ENCODE results near the gene PTTG2.

GRCh38 chr4:37981844-37982720 is 21.9 kb downstream of the PTTG2 start:
- TF ChIP-seq, protein P1, sequence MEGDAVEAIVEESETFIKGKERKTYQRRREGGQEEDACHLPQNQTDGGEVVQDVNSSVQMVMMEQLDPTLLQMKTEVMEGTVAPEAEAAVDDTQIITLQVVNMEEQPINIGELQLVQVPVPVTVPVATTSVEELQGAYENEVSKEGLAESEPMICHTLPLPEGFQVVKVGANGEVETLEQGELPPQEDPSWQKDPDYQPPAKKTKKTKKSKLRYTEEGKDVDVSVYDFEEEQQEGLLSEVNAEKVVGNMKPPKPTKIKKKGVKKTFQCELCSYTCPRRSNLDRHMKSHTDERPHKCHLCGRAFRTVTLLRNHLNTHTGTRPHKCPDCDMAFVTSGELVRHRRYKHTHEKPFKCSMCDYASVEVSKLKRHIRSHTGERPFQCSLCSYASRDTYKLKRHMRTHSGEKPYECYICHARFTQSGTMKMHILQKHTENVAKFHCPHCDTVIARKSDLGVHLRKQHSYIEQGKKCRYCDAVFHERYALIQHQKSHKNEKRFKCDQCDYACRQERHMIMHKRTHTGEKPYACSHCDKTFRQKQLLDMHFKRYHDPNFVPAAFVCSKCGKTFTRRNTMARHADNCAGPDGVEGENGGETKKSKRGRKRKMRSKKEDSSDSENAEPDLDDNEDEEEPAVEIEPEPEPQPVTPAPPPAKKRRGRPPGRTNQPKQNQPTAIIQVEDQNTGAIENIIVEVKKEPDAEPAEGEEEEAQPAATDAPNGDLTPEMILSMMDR (IDR thresholded peaks at IDR 0.05), result no peak
- TF ChIP-seq POLR2A (IDR thresholded peaks at IDR 0.05), result no peak
- TF ChIP-seq EP300 (IDR thresholded peaks at IDR 0.05), result no peak
- TF ChIP-seq POLR2AphosphoS5 (IDR thresholded peaks at IDR 0.05), result no peak
